HPDE6-E6E7 (cell line): ENCODE results near the gene CCDC28A.

Source experiments
- DNase-seq: peaks from one replicate; pipeline ENCODE4 v3.0.0; 2011; ENCODE audit warnings: missing footprints; ENCODE audit errors: extremely low spot score

CCDC28A gene

GRCh38 chr6:138833816-138834539, 60.4 kb downstream of the CCDC28A start:
- no peak for DNase-seq

GRCh38 chr6:138837246-138837645, 63.7 kb downstream of the CCDC28A start:
- no peak for DNase-seq
